Stomach (tissue), 9 donors: ENCODE results near the gene WDR7. TPM values are rescaled to one million over a fixed set of nuclear protein-coding genes. Genes with fewer than 3 reads are reported as not detected.
A peak's percentile ranks its signal among the peaks of the same experiment; 100 is the strongest.

ENCODE experiments used
- DNase-seq, 2 donors: peaks; one replicate each; pipeline versions ENCODE4 v3.0.0 to v3.0.0-alpha.2; 2013 to 2019
- H3K27ac ChIP-seq, 5 donors: fragments of 200-600 bp in 4 of 5; sonication (generic) in 4 of 5; one replicate each; pipeline ENCODE4 v1.5.1; 2013 to 2019; ENCODE audit warnings: mild to moderate bottlenecking in 1 of 5, moderate library complexity in 1 of 5
- H3K27me3 ChIP-seq, 3 donors: fragments of 200-600 bp; sonication (generic); one replicate each; pipeline ENCODE4 v1.5.1; 2017 to 2019; ENCODE audit warnings: mixed run types in 1 of 3
- H3K36me3 ChIP-seq, 4 donors: fragments of 200-600 bp; sonication (generic); 1 replicate in 3 of 4; 2 replicates in 1 of 4; pipeline ENCODE4 v1.5.1; 2016 to 2019
- H3K4me1 ChIP-seq, 4 donors: fragments of 200-600 bp; sonication (generic); one replicate each; pipeline ENCODE4 v1.5.1; 2016 to 2019
- H3K4me3 ChIP-seq, 4 donors: fragments of 200-600 bp; sonication (generic) in 3 of 4; one replicate each; pipeline ENCODE4 v1.5.1; 2016 to 2019; ENCODE audit warnings: mild to moderate bottlenecking in 1 of 4
- H3K9me3 ChIP-seq, 4 donors: fragments of 200-600 bp; sonication (generic); one replicate each; pipeline ENCODE4 v1.5.1; 2016 to 2019
- CTCF ChIP-seq, 7 experiments: fragments of 450-650 bp in 4 of 7; fragments of 200-600 bp in 3 of 7; sonication (generic) in 3 of 7; IDR thresholded peaks; one replicate each; pipeline ENCODE4 v1.5.1; 2016 to 2019; ENCODE audit warnings: antibody characterized with exemption in 7 of 7, control low read depth in 2 of 7, mild to moderate bottlenecking in 1 of 7
- EP300 ChIP-seq: sonication (generic); formaldehyde crosslinking; IDR thresholded peaks from one replicate; pipeline ENCODE4 v1.6.1; 2017; ENCODE audit warnings: antibody characterized with exemption
- POLR2A ChIP-seq, 4 donors: fragments of 450-650 bp; IDR thresholded peaks; one replicate each; pipeline ENCODE4 v1.6.1; 2016; ENCODE audit warnings: antibody characterized with exemption in 4 of 4, control low read depth in 2 of 4, mild to moderate bottlenecking in 1 of 4, moderate library complexity in 1 of 4
- POLR2AphosphoS5 ChIP-seq, 3 donors: sonication (generic); formaldehyde crosslinking; IDR thresholded peaks; one replicate each; pipeline ENCODE4 v1.6.1; 2016; ENCODE audit warnings: antibody characterized with exemption in 3 of 3
- WGBS, 5 donors: extraction: QIAGEN DNeasy Blood & Tissue Kit in 3 of 5; methylation state at CpG; one replicate each; pipeline versions ENCODE4 v1.1.5 to v1.1.7; 2013 to 2018; 5-methylcytosine and 5-hydroxymethylcytosine counted together
- intact Hi-C: fragments of 100-400 bp; cut with DNase I; formaldehyde crosslinking; loops from one replicate; pipeline ENCODE4 v1.15.1; 2023; ENCODE audit warnings: low total_unique reads
- polyA plus RNA-seq, 3 donors: library from polyadenylated mRNA; stranded (reverse); fragments of 200-250 nt; gene quantifications; one replicate each; pipeline ENCODE4 v1.2.3, GENCODE V29; 2013
- total RNA-seq, 5 donors: library from RNA; depleted of rRNA; stranded (reverse); fragments of >200 nt; gene quantifications; one replicate each; pipeline versions ENCODE4 v1.1.0 to v1.2.3, GENCODE V29; 2014 to 2016
- donor health status: healthy with polysubstance abuse.
- donor health status: Bipolar disorder and iron deficiency.
- donor health status: healthy.

Gene WDR7
- total and polyA plus RNA-seq, 8 donors: 1.7 to 250 (median 47.2) TPM

GRCh38 chr18:57057890-57058289 lies 406.7 kb downstream of the WDR7 start:
- DNase-seq: no peak
- Histone ChIP-seq H3K4me1 (no peaks in the 10 kb centered on the region), H3K36me3 (no peaks in the 10 kb centered on the region), H3K9me3 (no peaks in the 10 kb centered on the region), H3K27me3 (peaks cover 0 to 23% (median 0%) of the 10 kb centered on the region in 3 donors), H3K4me3 (no peak overlapping the region), H3K27ac (no peak overlapping the region)
- intact Hi-C loops: no loop called here
- no peak for TF ChIP-seq POLR2A (IDR thresholded peaks at IDR 0.05)
- TF ChIP-seq CTCF (IDR thresholded peaks at IDR 0.05): no peak
- no peak for TF ChIP-seq EP300
- no peak for TF ChIP-seq POLR2AphosphoS5 (IDR thresholded peaks at IDR 0.05)
- WGBS, 5 donors: 75 to 86% (median 80%) methylated on average over 6 of the region's 6 CpGs

- no peak for DNase-seq
- no peak for TF ChIP-seq POLR2A (IDR thresholded peaks at IDR 0.05)
- H3K4me1 ChIP-seq: no peaks in the 10 kb centered on the region
- no peak overlapping the region for H3K4me3 ChIP-seq
- H3K27me3 ChIP-seq: peaks cover 0 to 31% (median 5%) of the 10 kb centered on the region in 3 donors
- intact Hi-C loops: no loop called here
- H3K36me3 ChIP-seq: no peaks in the 10 kb centered on the region
- 60 to 77% (median 73%) methylated on average over 4 of the region's 4 CpGs for WGBS, 5 donors
- H3K27ac ChIP-seq: no peak overlapping the region
- H3K9me3 ChIP-seq: no peaks in the 10 kb centered on the region
Observed at GRCh38 chr18:57058734-57059133, 407.6 kb downstream of the WDR7 start.

GRCh38 chr18:57059366-57059765 lies 408.2 kb downstream of the WDR7 start:
- Histone ChIP-seq H3K27ac (no peak overlapping the region), H3K27me3 (peaks cover 0 to 34% (median 5%) of the 10 kb centered on the region in 3 donors), H3K4me1 (no peaks in the 10 kb centered on the region), H3K9me3 (no peaks in the 10 kb centered on the region), H3K36me3 (no peaks in the 10 kb centered on the region), H3K4me3 (no peak overlapping the region)
- intact Hi-C loops: no loop called here
- TF ChIP-seq EP300 (no peak), CTCF (IDR thresholded peaks at IDR 0.05) (no peak), POLR2AphosphoS5 (IDR thresholded peaks at IDR 0.05) (no peak), POLR2A (IDR thresholded peaks at IDR 0.05) (no peak)
- DNase-seq: no peak
- 72 to 89% (median 84%) methylated on average over 4 to 5 of the region's 5 CpGs for WGBS, 5 donors

GRCh38 chr18:57060814-57061213 lies 409.7 kb downstream of the WDR7 start:
- Histone ChIP-seq H3K9me3 (no peaks in the 10 kb centered on the region), H3K27me3 (peaks cover 0 to 36% (median 5%) of the 10 kb centered on the region in 3 donors), H3K27ac (no peak overlapping the region), H3K36me3 (no peaks in the 10 kb centered on the region), H3K4me1 (no peaks in the 10 kb centered on the region), H3K4me3 (no peak overlapping the region)
- WGBS, 5 donors: 49 to 80% (median 62%) methylated on average over 8 of the region's 8 CpGs
- TF ChIP-seq POLR2A (IDR thresholded peaks at IDR 0.05) (no peak), EP300 (no peak)
- peak in 1 of 2 donors; percentile 11 for DNase-seq
- intact Hi-C loops: no loop called here

GRCh38 chr18:57062178-57062577 lies 411.0 kb downstream of the WDR7 start:
- Histone ChIP-seq H3K4me1 (no peaks in the 10 kb centered on the region), H3K27me3 (peaks cover 0 to 29% (median 5%) of the 10 kb centered on the region in 3 donors), H3K36me3 (no peaks in the 10 kb centered on the region), H3K27ac (no peak overlapping the region), H3K4me3 (no peak overlapping the region), H3K9me3 (no peaks in the 10 kb centered on the region)
- TF ChIP-seq EP300: no peak
- TF ChIP-seq POLR2A (IDR thresholded peaks at IDR 0.05): no peak
- no peak for TF ChIP-seq POLR2AphosphoS5 (IDR thresholded peaks at IDR 0.05)
- TF ChIP-seq CTCF (IDR thresholded peaks at IDR 0.05): no peak
- 78 to 84% (median 80%) methylated on average over 4 of the region's 4 CpGs for WGBS, 5 donors
- intact Hi-C loops: no loop called here
- no peak for DNase-seq
